Natural killer cell (primary cell): ENCODE results near the gene PLEKHG1. TPM values are rescaled to one million over a fixed set of nuclear protein-coding genes. Genes with fewer than 3 reads are reported as not detected.

Source experiments
- ATAC-seq, 3 donors: fragments of 150-1000 bp in 2 of 3; fragments of 200-7000 bp in 1 of 3; cut with Tn5 transposase; 1 replicate in 1 of 3; 2 replicates in 2 of 3; pipeline ENCODE4 v1.10.0; 2021; ENCODE audit warnings: mild to moderate bottlenecking in 2 of 3, moderate library complexity in 2 of 3
- DNase-seq, 2 donors: peaks; one replicate each; pipeline versions ENCODE4 v3.0.0 to v3.0.0-alpha.2; 2013 to 2021; ENCODE audit warnings: mixed read lengths in 1 of 2
- H3K27ac ChIP-seq: one replicate; pipeline ENCODE4 v1.5.1; 2013; ENCODE audit warnings: mild to moderate bottlenecking, low read length
- H3K27me3 ChIP-seq: one replicate; pipeline ENCODE4 v1.6.1; 2013; ENCODE audit warnings: low read length; ENCODE audit not compliant: control insufficient read depth, insufficient read depth
- H3K36me3 ChIP-seq: one replicate; pipeline ENCODE4 v1.6.1; 2013; ENCODE audit warnings: low read length; ENCODE audit not compliant: control insufficient read depth, insufficient read depth
- H3K4me1 ChIP-seq: one replicate; pipeline ENCODE4 v1.6.1; 2013; ENCODE audit warnings: low read length; ENCODE audit not compliant: control insufficient read depth, insufficient read depth
- H3K4me3 ChIP-seq: one replicate; pipeline ENCODE4 v1.5.1; 2013; ENCODE audit warnings: low read length
- H3K9me3 ChIP-seq: one replicate; pipeline ENCODE4 v1.6.1; 2013; ENCODE audit warnings: low read length; ENCODE audit not compliant: control insufficient read depth, insufficient read depth
- H3K27ac Mint-ChIP-seq, 2 donors: one replicate each; pipeline ENCODE4 v1.8.0; 2022; ENCODE audit warnings: mild to moderate bottlenecking in 2 of 2, mixed read lengths in 2 of 2, moderate library complexity in 1 of 2
- H3K27me3 Mint-ChIP-seq, 2 donors: one replicate each; pipeline ENCODE4 v1.8.0; 2022; ENCODE audit warnings: low read depth in 2 of 2, mixed read lengths in 2 of 2
- H3K36me3 Mint-ChIP-seq: one replicate; pipeline ENCODE4 v1.8.0; 2022; ENCODE audit warnings: mixed read lengths
- H3K4me1 Mint-ChIP-seq, 2 donors: one replicate each; pipeline ENCODE4 v1.8.0; 2022; ENCODE audit warnings: mixed read lengths in 2 of 2
- H3K4me3 Mint-ChIP-seq: one replicate; pipeline ENCODE4 v1.8.0; 2022; ENCODE audit warnings: mild to moderate bottlenecking, moderate library complexity, mixed read lengths
- H3K9me3 Mint-ChIP-seq, 2 donors: one replicate each; pipeline ENCODE4 v1.8.0; 2022; ENCODE audit warnings: mixed read lengths in 2 of 2
- CTCF ChIP-seq: fragments of 200-600 bp; IDR thresholded peaks from one replicate; pipeline ENCODE4 v1.8.0; 2022; ENCODE audit warnings: antibody characterized with exemption
- WGBS: methylation state at CpG from one replicate; pipeline ENCODE4 v1.1.7; 2013; ENCODE audit warnings: missing lambda C conversion rate; ENCODE audit not compliant: insufficient coverage; 5-methylcytosine and 5-hydroxymethylcytosine counted together
- intact Hi-C: fragments of 100-400 bp; cut with micrococcal nuclease; formaldehyde crosslinking; loops from one replicate; pipeline ENCODE4 v1.14.2; 2022
- total RNA-seq, 4 donors: library from RNA; stranded (reverse); fragments of 120-200 nt in 1 of 4; gene quantifications; one replicate each; pipeline versions ENCODE4 v1.2.3 to v1.2.4, GENCODE V29; 2013 to 2022

PLEKHG1 gene
- total RNA-seq, 3 donors from 2014 or later (not counting 1 experiment from before 2014, with no cell fraction given) = 0.29 to 1.4 (median 0.54) TPM

GRCh38 chr6:150560004-150560883 lies 39.4 kb upstream of the PLEKHG1 start:
- no peak for DNase-seq
- H3K4me3 ChIP-seq = no peak overlapping the region
- intact Hi-C loops = no loop called here
- Mint-ChIP-seq H3K27ac (no peak overlapping the region), H3K4me3 (no peak overlapping the region), H3K27me3 (peaks cover 8 to 15% of the 10 kb centered on the region in 2 donors), H3K4me1 (no peaks in the 10 kb centered on the region), H3K9me3 (peaks cover 0 to 5% of the 10 kb centered on the region in 2 donors), H3K36me3 (no peaks in the 10 kb centered on the region)
- no peak overlapping the region for H3K27ac ChIP-seq
- H3K4me1 ChIP-seq = no peaks in the 10 kb centered on the region
- no peaks in the 10 kb centered on the region for H3K36me3 ChIP-seq
- H3K9me3 ChIP-seq = peaks cover 4% of the 10 kb centered on the region
- ATAC-seq = no peak
- peaks cover 4% of the 10 kb centered on the region for H3K27me3 ChIP-seq
- TF ChIP-seq CTCF = no peak
- 75% methylated on average over 6 of the region's 6 CpGs for WGBS

GRCh38 chr6:150560884-150561219 lies 38.8 kb upstream of the PLEKHG1 start:
- DNase-seq = no peak
- Mint-ChIP-seq H3K36me3 (no peaks in the 10 kb centered on the region), H3K27ac (no peak overlapping the region), H3K4me3 (no peak overlapping the region), H3K9me3 (peaks cover 0 to 5% of the 10 kb centered on the region in 2 donors), H3K27me3 (peaks cover 10 to 15% of the 10 kb centered on the region in 2 donors), H3K4me1 (no peaks in the 10 kb centered on the region)
- WGBS = 82% methylated on average over 5 of the region's 6 CpGs
- Histone ChIP-seq H3K27me3 (peaks cover 4% of the 10 kb centered on the region), H3K27ac (no peak overlapping the region), H3K9me3 (peaks cover 4% of the 10 kb centered on the region), H3K4me3 (no peak overlapping the region), H3K36me3 (no peaks in the 10 kb centered on the region), H3K4me1 (no peaks in the 10 kb centered on the region)
- intact Hi-C loops = no loop called here
- no peak for TF ChIP-seq CTCF
- no peak for ATAC-seq

- H3K4me3 Mint-ChIP-seq = no peak overlapping the region
- 83% methylated on average over 2 of the region's 2 CpGs for WGBS
- no peaks in the 10 kb centered on the region for H3K9me3 ChIP-seq
- ATAC-seq (no peak), DNase-seq (no peak)
- H3K36me3 Mint-ChIP-seq = no peaks in the 10 kb centered on the region
- peaks cover 0 to 8% of the 10 kb centered on the region in 2 donors for H3K27me3 Mint-ChIP-seq
- no peak overlapping the region for H3K27ac Mint-ChIP-seq
- no peaks in the 10 kb centered on the region for H3K27me3 ChIP-seq
- no peaks in the 10 kb centered on the region for H3K4me1 Mint-ChIP-seq
- intact Hi-C loops = no loop called here
- no peaks in the 10 kb centered on the region for H3K36me3 ChIP-seq
- TF ChIP-seq CTCF = no peak
- H3K4me3 ChIP-seq = no peak overlapping the region
- H3K27ac ChIP-seq = no peak overlapping the region
- H3K9me3 Mint-ChIP-seq = no peaks in the 10 kb centered on the region
- H3K4me1 ChIP-seq = no peaks in the 10 kb centered on the region
Measured at GRCh38 chr6:150565945-150566344, 33.7 kb upstream of the PLEKHG1 start.

- Histone ChIP-seq H3K27me3 (no peaks in the 10 kb centered on the region), H3K36me3 (no peaks in the 10 kb centered on the region), H3K27ac (no peak overlapping the region), H3K4me3 (no peak overlapping the region), H3K9me3 (no peaks in the 10 kb centered on the region), H3K4me1 (no peaks in the 10 kb centered on the region)
- no peak for ATAC-seq
- Mint-ChIP-seq H3K4me1 (no peaks in the 10 kb centered on the region), H3K9me3 (no peaks in the 10 kb centered on the region), H3K36me3 (no peaks in the 10 kb centered on the region), H3K27ac (no peak overlapping the region), H3K27me3 (peaks cover 0 to 8% of the 10 kb centered on the region in 2 donors), H3K4me3 (no peak overlapping the region)
- intact Hi-C loops = no loop called here
- no peak for TF ChIP-seq CTCF
- DNase-seq = no peak
Measured at GRCh38 chr6:150566486-150566885, 33.2 kb upstream of the PLEKHG1 start.
